ENCODE data around the gene SUSD5. TPM values are rescaled to one million over a fixed set of nuclear protein-coding genes. Genes with fewer than 3 reads are reported as not detected.

SUSD5 gene
- total and polyA plus RNA-seq, 2 experiments from 2014 or later: 2.3 to 2.4 TPM

- Histone ChIP-seq H4K20me1 (ENCODE audit: insufficient read depth, poor library complexity, severe bottlenecking) (no peaks in the 10 kb centered on the region), H3K27me3 (no peaks in the 10 kb centered on the region), H3K36me3 (replicated peaks; ENCODE audit: insufficient read depth, low read depth) (no peaks in the 10 kb centered on the region), H3K4me1 (ENCODE audit: insufficient read depth) (peaks cover 5% of the 10 kb centered on the region), H3K9me3 (ENCODE audit: low read depth) (no peaks in the 10 kb centered on the region), H3K27ac (no peak overlapping the region), H3K79me2 (no peaks in the 10 kb centered on the region), H3K4me2 (no peak overlapping the region), H3K4me3 (no peak overlapping the region), H2AFZ (no peak overlapping the region), H3K9me2 (replicated peaks; ENCODE audit: insufficient read depth) (no peaks in the 10 kb centered on the region)
- WGBS (ENCODE audit: low lambda C conversion rate, missing lambda C conversion rate): 39% methylated on average over 5 of the region's 5 CpGs
- TF ChIP-seq EZH2phosphoT487 (IDR thresholded peaks at IDR 0.05; ENCODE audit: low read depth, severe bottlenecking, unreplicated experiment) (no peak), CTCF (IDR thresholded peaks at IDR 0.05; ENCODE audit: poor library complexity) (no peak), EZH2 (IDR thresholded peaks at IDR 0.05; ENCODE audit: borderline replicate concordance) (no peak)
- DNase-seq (ENCODE audit: low spot score): no peak
Observed at GRCh38 chr3:33231756-33232465, 13.3 kb upstream of the SUSD5 start.

GRCh38 chr3:33229947-33230346 lies 11.3 kb upstream of the SUSD5 start:
- no peaks in the 10 kb centered on the region for H3K79me2 ChIP-seq
- H2AFZ ChIP-seq: no peak overlapping the region
- no peaks in the 10 kb centered on the region for H3K27me3 ChIP-seq
- H3K4me2 ChIP-seq: no peak overlapping the region
- WGBS (ENCODE audit: low lambda C conversion rate, missing lambda C conversion rate): 65% methylated on average over 5 of the region's 5 CpGs
- DNase-seq (ENCODE audit: low spot score): no peak
- H3K27ac ChIP-seq: no peak overlapping the region
- TF ChIP-seq CTCF (IDR thresholded peaks at IDR 0.05; ENCODE audit: poor library complexity) (no peak), EZH2 (IDR thresholded peaks at IDR 0.05; ENCODE audit: borderline replicate concordance) (no peak), EZH2phosphoT487 (IDR thresholded peaks at IDR 0.05; ENCODE audit: low read depth, severe bottlenecking, unreplicated experiment) (no peak)
- H3K36me3 ChIP-seq (replicated peaks; ENCODE audit: insufficient read depth, low read depth): no peaks in the 10 kb centered on the region
- H3K9me3 ChIP-seq (ENCODE audit: low read depth): no peaks in the 10 kb centered on the region
- no peaks in the 10 kb centered on the region for H3K4me1 ChIP-seq (ENCODE audit: insufficient read depth)
- no peak overlapping the region for H3K4me3 ChIP-seq
- H3K9me2 ChIP-seq (replicated peaks; ENCODE audit: insufficient read depth): no peaks in the 10 kb centered on the region
- no peaks in the 10 kb centered on the region for H4K20me1 ChIP-seq (ENCODE audit: insufficient read depth, poor library complexity, severe bottlenecking)

- Histone ChIP-seq H3K9me3 (ENCODE audit: low read depth) (no peaks in the 10 kb centered on the region), H3K27me3 (no peaks in the 10 kb centered on the region), H4K20me1 (ENCODE audit: insufficient read depth, poor library complexity, severe bottlenecking) (no peaks in the 10 kb centered on the region), H3K27ac (no peak overlapping the region), H3K9me2 (replicated peaks; ENCODE audit: insufficient read depth) (no peaks in the 10 kb centered on the region), H3K36me3 (replicated peaks; ENCODE audit: insufficient read depth, low read depth) (no peaks in the 10 kb centered on the region), H3K4me2 (no peak overlapping the region), H2AFZ (no peak overlapping the region), H3K4me3 (no peak overlapping the region), H3K79me2 (no peaks in the 10 kb centered on the region), H3K4me1 (ENCODE audit: insufficient read depth) (no peaks in the 10 kb centered on the region)
- WGBS (ENCODE audit: low lambda C conversion rate, missing lambda C conversion rate): 83% methylated on average over 3 of the region's 3 CpGs
- TF ChIP-seq EZH2phosphoT487 (IDR thresholded peaks at IDR 0.05; ENCODE audit: low read depth, severe bottlenecking, unreplicated experiment) (no peak), EZH2 (IDR thresholded peaks at IDR 0.05; ENCODE audit: borderline replicate concordance) (no peak), CTCF (IDR thresholded peaks at IDR 0.05; ENCODE audit: poor library complexity) (no peak)
- no peak for DNase-seq (ENCODE audit: low spot score)
Observed at GRCh38 chr3:33229066-33229465, 10.5 kb upstream of the SUSD5 start.
